K562 (cell line): Measurements from ENCODE around the gene FKBP1B. TPM values are rescaled to one million over a fixed set of nuclear protein-coding genes. Genes with fewer than 3 reads are reported as not detected.
A peak's percentile ranks its signal among the peaks of the same experiment; 100 is the strongest.

ENCODE experiments used
- CBFA2T3 ChIP-seq: fragments of 450-650 bp; IDR thresholded peaks from 2 replicates; pipeline ENCODE4 v1.6.1; 2017
- ETV1 ChIP-seq: fragments of 450-650 bp; conservative IDR thresholded peaks from 2 replicates; pipeline ENCODE4 v1.6.1; 2016; ENCODE audit warnings: missing genetic modification characterization, control low read depth, low read depth, missing compliant biosample characterization
- FOXK1 ChIP-seq: sonication (generic); formaldehyde crosslinking; IDR thresholded peaks from 2 replicates; pipeline ENCODE4 v1.8.0; 2022; ENCODE audit warnings: missing genetic modification reagents, mild to moderate bottlenecking, borderline replicate concordance
- KLF16 ChIP-seq: IDR thresholded peaks from 2 replicates; pipeline ENCODE4 v1.6.1; 2016; ENCODE audit warnings: antibody characterized with exemption
- MBD2 ChIP-seq: sonication (generic); IDR thresholded peaks from 2 replicates; pipeline ENCODE4 v1.6.1; 2016; ENCODE audit warnings: low read depth, borderline replicate concordance
- NR2C1 ChIP-seq, 2 experiments: fragments of 450-650 bp; IDR thresholded peaks; 2 replicates each; pipeline ENCODE4 v1.6.1; 2017; ENCODE audit warnings: mild to moderate bottlenecking in 2 of 2, antibody characterized with exemption in 1 of 2, inconsistent platforms in 1 of 2, missing compliant biosample characterization in 1 of 2, missing genetic modification characterization in 1 of 2
- NR4A1 ChIP-seq, 2 experiments: fragments of 250-450 bp in 1 of 2; fragments of 450-650 bp in 1 of 2; sonication (Bioruptor Pico) in 1 of 2; IDR thresholded peaks; 2 replicates each; pipeline versions ENCODE4 v1.4.0 to v1.6.1; 2016 to 2020; ENCODE audit warnings: mild to moderate bottlenecking in 2 of 2, missing compliant biosample characterization in 1 of 2, missing genetic modification characterization in 1 of 2, moderate library complexity in 1 of 2
- PHF20 ChIP-seq: fragments of 450-650 bp; IDR thresholded peaks from 2 replicates; pipeline ENCODE4 v1.6.1; 2018; ENCODE audit not compliant: partially characterized antibody
- TCF3 ChIP-seq: sonication (generic); formaldehyde crosslinking; IDR thresholded peaks from 2 replicates; pipeline ENCODE4 v1.4.0; 2020; ENCODE audit warnings: mild to moderate bottlenecking, missing genetic modification reagents
- ZC3H4 ChIP-seq: sonication (generic); formaldehyde crosslinking; IDR thresholded peaks from 2 replicates; pipeline ENCODE4 v1.9.0; 2021; ENCODE audit warnings: missing genetic modification reagents, borderline replicate concordance
- ZNF23 ChIP-seq: fragments of 250-450 bp; sonication (Bioruptor Pico); IDR thresholded peaks from 2 replicates; pipeline ENCODE4 v1.4.0; 2020; ENCODE audit warnings: mild to moderate bottlenecking
- ZNF589 ChIP-seq: fragments of 200-800 bp; sonication (Bioruptor generic); IDR thresholded peaks from 2 replicates; pipeline ENCODE4 v1.6.1; 2016; ENCODE audit warnings: low read depth, missing genetic modification characterization, missing compliant biosample characterization
- polyA plus RNA-seq, 8 experiments: library from polyadenylated mRNA; depleted of rRNA in 4 of 8; stranded (reverse) in 5 of 8; unstranded in 3 of 8; fragments of >200 nt; fragmentation: Nextera tagmentation in 2 of 8; fragmentation: Illumina TruSeq in 1 of 8; extraction: Ambion mirVana in 2 of 8; extraction: Trizol in 1 of 8; gene quantifications; 2 replicates each; pipeline versions ENCODE4 v1.2.1 to v1.2.3, GENCODE V29; 2011 to 2014; ENCODE audit warnings: inconsistent platforms in 1 of 8, missing spikeins in 1 of 8
- total RNA-seq, 7 experiments: library from RNA; depleted of rRNA in 6 of 7; stranded (reverse); fragments of >200 nt in 6 of 7; fragmentation: Illumina TruSeq in 2 of 7; extraction: Trizol in 2 of 7; gene quantifications; 2 replicates each; pipeline versions ENCODE4 v1.2.1 to v1.2.3, GENCODE V29; 2011 to 2021; ENCODE audit warnings: low replicate concordance in 1 of 7
- TF ChIP-seq, protein P1 (sequence below): fragments of 250-450 bp; sonication (Bioruptor Pico); IDR thresholded peaks from 2 replicates; pipeline ENCODE4 v1.4.0; 2020; ENCODE audit warnings: mild to moderate bottlenecking, moderate library complexity, borderline replicate concordance
- TF ChIP-seq, protein P2 (sequence below): fragments of 450-650 bp; formaldehyde crosslinking; IDR thresholded peaks from 2 replicates; pipeline ENCODE4 v1.4.0; 2020; ENCODE audit warnings: mild to moderate bottlenecking, moderate library complexity
- TF ChIP-seq, protein P3 (sequence below), 3 experiments: fragments of 200-800 bp in 1 of 3; fragments of 250-450 bp in 1 of 3; fragments of 450-650 bp in 1 of 3; sonication (Bioruptor Pico) in 1 of 3; sonication (Bioruptor generic) in 1 of 3; formaldehyde crosslinking in 1 of 3; IDR thresholded peaks; 2 replicates each; pipeline versions ENCODE4 v1.6.1 to v1.8.0; 2016 to 2022; ENCODE audit warnings: mild to moderate bottlenecking in 2 of 3, missing genetic modification characterization in 2 of 3, missing compliant biosample characterization in 1 of 3, moderate library complexity in 1 of 3
- TF ChIP-seq, protein P4 (sequence below): sonication (generic); formaldehyde crosslinking; IDR thresholded peaks from 2 replicates; pipeline ENCODE4 v1.8.1; 2023; ENCODE audit warnings: mild to moderate bottlenecking, missing genetic modification reagents, moderate library complexity

The FKBP1B gene
- total and polyA plus RNA-seq, 9 of the 15 experiments (the other 6 are each of a cell fraction or from before 2014, with no cell fraction given) = 0.58 to 9.4 (median 1.6) TPM

DNA sequence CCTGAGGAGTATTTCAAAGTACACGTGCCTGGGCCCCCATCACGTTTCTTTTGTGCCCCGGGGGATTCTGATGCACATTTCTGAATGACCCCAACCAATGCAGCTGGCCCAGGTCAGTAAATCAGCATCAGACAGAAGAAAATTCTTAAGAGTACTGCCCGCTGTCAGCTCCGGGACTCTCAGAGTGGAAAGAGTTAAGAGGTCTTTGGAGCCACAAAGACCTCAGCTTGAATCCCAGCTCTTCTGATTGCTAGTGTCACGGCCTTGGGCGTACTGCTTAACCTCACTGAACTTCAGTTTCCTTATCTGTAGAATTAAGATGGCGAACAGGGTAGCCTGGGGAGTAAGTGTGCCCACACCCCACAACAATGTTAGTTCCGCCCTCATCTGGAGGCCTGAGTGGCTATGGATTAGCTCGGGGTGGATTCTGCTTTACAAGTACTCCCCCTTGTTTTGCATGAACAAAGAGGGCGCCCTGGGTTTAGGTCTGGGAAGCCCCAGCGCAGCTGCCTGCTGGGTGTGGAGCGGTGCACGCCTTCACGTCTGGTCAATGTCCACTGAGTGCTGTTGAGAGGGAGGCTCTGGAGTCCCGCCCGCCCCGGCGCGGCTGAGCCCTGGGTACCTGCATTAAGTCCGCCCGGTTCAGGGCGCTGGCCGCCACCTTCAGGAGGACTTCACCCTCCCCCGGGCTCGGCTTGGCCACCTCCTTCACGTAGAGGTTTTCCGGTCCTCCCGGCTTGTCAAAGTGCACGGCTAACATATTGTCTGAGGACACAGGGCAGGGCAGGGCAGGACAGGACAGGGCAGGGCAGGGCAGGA is 34.2 kb downstream of the FKBP1B start (continued):
- TF ChIP-seq NR4A1 (CRISPR knock-in tag; IDR thresholded peaks at IDR 0.05) (no peak), NR4A1 (tag; IDR thresholded peaks at IDR 0.05) (peak; percentile 41; the same call in 1 of the 2 replicates), PHF20 (no peak), TCF3 (CRISPR knock-in tag) (peak; percentile 30), ZNF589 (CRISPR knock-in tag) (0 out of 2 replicates have a peak, but pooled peaks have one; percentile 18), ZNF23 (CRISPR knock-in tag) (no peak), ZC3H4 (CRISPR knock-in tag) (peak; percentile 89; the same call in 1 of the 2 replicates), KLF16 (peak; percentile 75), MBD2 (peak; percentile 43; the same call in 1 of the 2 replicates), ETV1 (tag) (peak; percentile 17; the same call in 1 of the 2 replicates), FOXK1 (CRISPR knock-in tag) (peak; percentile 76; the same call in 1 of the 2 replicates), CBFA2T3 (peak; percentile 67), NR2C1 (IDR thresholded peaks at IDR 0.05) (no peak), NR2C1 (tag; IDR thresholded peaks at IDR 0.05) (0 out of 2 replicates have a peak, but pooled peaks have one; percentile 14)
- TF ChIP-seq, protein P1, sequence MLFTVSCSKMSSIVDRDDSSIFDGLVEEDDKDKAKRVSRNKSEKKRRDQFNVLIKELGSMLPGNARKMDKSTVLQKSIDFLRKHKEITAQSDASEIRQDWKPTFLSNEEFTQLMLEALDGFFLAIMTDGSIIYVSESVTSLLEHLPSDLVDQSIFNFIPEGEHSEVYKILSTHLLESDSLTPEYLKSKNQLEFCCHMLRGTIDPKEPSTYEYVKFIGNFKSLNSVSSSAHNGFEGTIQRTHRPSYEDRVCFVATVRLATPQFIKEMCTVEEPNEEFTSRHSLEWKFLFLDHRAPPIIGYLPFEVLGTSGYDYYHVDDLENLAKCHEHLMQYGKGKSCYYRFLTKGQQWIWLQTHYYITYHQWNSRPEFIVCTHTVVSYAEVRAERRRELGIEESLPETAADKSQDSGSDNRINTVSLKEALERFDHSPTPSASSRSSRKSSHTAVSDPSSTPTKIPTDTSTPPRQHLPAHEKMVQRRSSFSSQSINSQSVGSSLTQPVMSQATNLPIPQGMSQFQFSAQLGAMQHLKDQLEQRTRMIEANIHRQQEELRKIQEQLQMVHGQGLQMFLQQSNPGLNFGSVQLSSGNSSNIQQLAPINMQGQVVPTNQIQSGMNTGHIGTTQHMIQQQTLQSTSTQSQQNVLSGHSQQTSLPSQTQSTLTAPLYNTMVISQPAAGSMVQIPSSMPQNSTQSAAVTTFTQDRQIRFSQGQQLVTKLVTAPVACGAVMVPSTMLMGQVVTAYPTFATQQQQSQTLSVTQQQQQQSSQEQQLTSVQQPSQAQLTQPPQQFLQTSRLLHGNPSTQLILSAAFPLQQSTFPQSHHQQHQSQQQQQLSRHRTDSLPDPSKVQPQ (CRISPR knock-in tag) = no peak
- TF ChIP-seq, protein P2, sequence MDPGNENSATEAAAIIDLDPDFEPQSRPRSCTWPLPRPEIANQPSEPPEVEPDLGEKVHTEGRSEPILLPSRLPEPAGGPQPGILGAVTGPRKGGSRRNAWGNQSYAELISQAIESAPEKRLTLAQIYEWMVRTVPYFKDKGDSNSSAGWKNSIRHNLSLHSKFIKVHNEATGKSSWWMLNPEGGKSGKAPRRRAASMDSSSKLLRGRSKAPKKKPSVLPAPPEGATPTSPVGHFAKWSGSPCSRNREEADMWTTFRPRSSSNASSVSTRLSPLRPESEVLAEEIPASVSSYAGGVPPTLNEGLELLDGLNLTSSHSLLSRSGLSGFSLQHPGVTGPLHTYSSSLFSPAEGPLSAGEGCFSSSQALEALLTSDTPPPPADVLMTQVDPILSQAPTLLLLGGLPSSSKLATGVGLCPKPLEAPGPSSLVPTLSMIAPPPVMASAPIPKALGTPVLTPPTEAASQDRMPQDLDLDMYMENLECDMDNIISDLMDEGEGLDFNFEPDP (CRISPR knock-in tag) = no peak
- TF ChIP-seq, protein P3, sequence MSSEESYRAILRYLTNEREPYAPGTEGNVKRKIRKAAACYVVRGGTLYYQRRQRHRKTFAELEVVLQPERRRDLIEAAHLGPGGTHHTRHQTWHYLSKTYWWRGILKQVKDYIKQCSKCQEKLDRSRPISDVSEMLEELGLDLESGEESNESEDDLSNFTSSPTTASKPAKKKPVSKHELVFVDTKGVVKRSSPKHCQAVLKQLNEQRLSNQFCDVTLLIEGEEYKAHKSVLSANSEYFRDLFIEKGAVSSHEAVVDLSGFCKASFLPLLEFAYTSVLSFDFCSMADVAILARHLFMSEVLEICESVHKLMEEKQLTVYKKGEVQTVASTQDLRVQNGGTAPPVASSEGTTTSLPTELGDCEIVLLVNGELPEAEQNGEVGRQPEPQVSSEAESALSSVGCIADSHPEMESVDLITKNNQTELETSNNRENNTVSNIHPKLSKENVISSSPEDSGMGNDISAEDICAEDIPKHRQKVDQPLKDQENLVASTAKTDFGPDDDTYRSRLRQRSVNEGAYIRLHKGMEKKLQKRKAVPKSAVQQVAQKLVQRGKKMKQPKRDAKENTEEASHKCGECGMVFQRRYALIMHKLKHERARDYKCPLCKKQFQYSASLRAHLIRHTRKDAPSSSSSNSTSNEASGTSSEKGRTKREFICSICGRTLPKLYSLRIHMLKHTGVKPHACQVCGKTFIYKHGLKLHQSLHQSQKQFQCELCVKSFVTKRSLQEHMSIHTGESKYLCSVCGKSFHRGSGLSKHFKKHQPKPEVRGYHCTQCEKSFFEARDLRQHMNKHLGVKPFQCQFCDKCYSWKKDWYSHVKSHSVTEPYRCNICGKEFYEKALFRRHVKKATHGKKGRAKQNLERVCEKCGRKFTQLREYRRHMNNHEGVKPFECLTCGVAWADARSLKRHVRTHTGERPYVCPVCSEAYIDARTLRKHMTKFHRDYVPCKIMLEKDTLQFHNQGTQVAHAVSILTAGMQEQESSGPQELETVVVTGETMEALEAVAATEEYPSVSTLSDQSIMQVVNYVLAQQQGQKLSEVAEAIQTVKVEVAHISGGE (CRISPR knock-in tag; IDR thresholded peaks at IDR 0.05) = peak in 1 of 3 experiments; percentile 5; a peak in 2 of 6 replicates
- TF ChIP-seq, protein P4, sequence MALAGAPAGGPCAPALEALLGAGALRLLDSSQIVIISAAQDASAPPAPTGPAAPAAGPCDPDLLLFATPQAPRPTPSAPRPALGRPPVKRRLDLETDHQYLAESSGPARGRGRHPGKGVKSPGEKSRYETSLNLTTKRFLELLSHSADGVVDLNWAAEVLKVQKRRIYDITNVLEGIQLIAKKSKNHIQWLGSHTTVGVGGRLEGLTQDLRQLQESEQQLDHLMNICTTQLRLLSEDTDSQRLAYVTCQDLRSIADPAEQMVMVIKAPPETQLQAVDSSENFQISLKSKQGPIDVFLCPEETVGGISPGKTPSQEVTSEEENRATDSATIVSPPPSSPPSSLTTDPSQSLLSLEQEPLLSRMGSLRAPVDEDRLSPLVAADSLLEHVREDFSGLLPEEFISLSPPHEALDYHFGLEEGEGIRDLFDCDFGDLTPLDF (CRISPR knock-in tag) = peak; percentile 70; the same call in 1 of the 2 replicates
